HCT116 (cell line): ENCODE results near the gene SUGT1. TPM values are rescaled to one million over a fixed set of nuclear protein-coding genes. Genes with fewer than 3 reads are reported as not detected.

Experiments
- ATAC-seq: fragments of 200-7000 bp; cut with Tn5 transposase; 2 replicates; pipeline ENCODE4 v1.9.1; 2020; ENCODE audit warnings: mild to moderate bottlenecking, moderate library complexity
- BruUV-seq: library from RNA; stranded (reverse); fragments of 400-500 nt; replicated peaks from 2 replicates; lab custom pipeline; 2021; lab: Mats Ljungman, UMichigan
- CTCF ChIA-PET: fragments of 300-600 bp; sonication (Branson Sonifier 250); formaldehyde crosslinking; loops from one replicate; lab custom pipeline; 2021; ENCODE audit warnings: antibody characterized with exemption; lab: Charles Lee
- POLR2A ChIA-PET: fragments of 300-600, 350-600 bp; sonication (Branson Sonifier 250); formaldehyde crosslinking; loops from one replicate; lab custom pipeline; 2021; ENCODE audit warnings: antibody characterized with exemption; lab: Charles Lee
- RAD21 ChIA-PET, 2 experiments: fragments of 300-600 bp; sonication (Branson Sonifier 250); formaldehyde crosslinking; loops; one replicate each; lab custom pipeline; 2023; ENCODE audit warnings: low total read pairs in 2 of 2; ENCODE audit not compliant: uncharacterized antibody in 2 of 2, unreplicated experiment in 2 of 2, low non-redundant PET in 1 of 2; lab: Charles Lee
- DNase-seq: peaks from one replicate; pipeline ENCODE4 v3.0.0-alpha.2; 2010; ENCODE audit warnings: low read depth, low spot score
- H2AFZ ChIP-seq: fragments of 200-600 bp; shearing (Covaris generic), sonication (generic); 2 replicates; pipeline ENCODE4 v1.6.1; 2017; ENCODE audit warnings: low read depth, mixed run types, mixed read lengths, antibody characterized with exemption, low read length; ENCODE audit not compliant: poor library complexity, severe bottlenecking
- H3K27ac ChIP-seq: 2 replicates; pipeline ENCODE4 v1.5.1; 2012; ENCODE audit warnings: low read depth, low read length
- H3K27me3 ChIP-seq: fragments of 200-600 bp; sonication (generic); 2 replicates; pipeline ENCODE4 v1.6.1; 2016; ENCODE audit warnings: mixed run types, low read length, mixed read lengths; ENCODE audit not compliant: insufficient read depth
- H3K36me3 ChIP-seq, 2 experiments: fragments of 200-500 bp in 1 of 2; fragments of 200-600 bp in 1 of 2; sonication (Bioruptor generic) in 1 of 2; sonication (generic) in 1 of 2; 2 replicates each; pipeline versions ENCODE4 v1.5.1 to v1.6.1; 2014 to 2016; ENCODE audit warnings: low read length in 2 of 2, inconsistent platforms in 1 of 2, mixed read lengths in 1 of 2, mixed run types in 1 of 2; ENCODE audit not compliant: insufficient read depth in 2 of 2, control insufficient read depth in 1 of 2
- H3K4me1 ChIP-seq, 2 experiments: fragments of 200-600 bp in 1 of 2; sonication (generic) in 1 of 2; 2 replicates each; pipeline versions ENCODE4 v1.5.1 to v1.6.1; 2012 to 2017; ENCODE audit warnings: low read length in 2 of 2, inconsistent platforms in 1 of 2, mild to moderate bottlenecking in 1 of 2, mixed read lengths in 1 of 2, mixed run types in 1 of 2, moderate library complexity in 1 of 2; ENCODE audit not compliant: insufficient read depth in 2 of 2, control insufficient read depth in 1 of 2
- H3K4me2 ChIP-seq: fragments of 200-600 bp; sonication (generic); 2 replicates; pipeline ENCODE4 v1.6.1; 2017; ENCODE audit warnings: mixed run types, low read length, mixed read lengths
- H3K4me3 ChIP-seq, 2 experiments: fragments of 200-600 bp in 1 of 2; sonication (generic) in 1 of 2; replicated peaks in 1 of 2; 2 replicates each; pipeline ENCODE4 v1.5.1; 2011 to 2016; ENCODE audit warnings: low read length in 2 of 2, control low read depth in 1 of 2, low read depth in 1 of 2, mild to moderate bottlenecking in 1 of 2, mixed read lengths in 1 of 2, mixed run types in 1 of 2
- H3K79me2 ChIP-seq: fragments of 200-600 bp; sonication (generic); 2 replicates; pipeline ENCODE4 v1.6.1; 2017; ENCODE audit warnings: mild to moderate bottlenecking, mixed run types, low read length, moderate library complexity, mixed read lengths; ENCODE audit not compliant: insufficient read depth
- H3K9ac ChIP-seq: fragments of 200-600 bp; sonication (generic); 2 replicates; pipeline ENCODE4 v1.6.1; 2016; ENCODE audit warnings: low read length, mixed read lengths
- H3K9me2 ChIP-seq: fragments of 200-600 bp; sonication (generic), shearing (Covaris generic); 2 replicates; pipeline ENCODE4 v1.6.1; 2017; ENCODE audit warnings: mixed run types, mild to moderate bottlenecking, moderate library complexity; ENCODE audit not compliant: insufficient read depth
- H3K9me3 ChIP-seq, 2 experiments: fragments of 200-500 bp in 1 of 2; fragments of 200-600 bp in 1 of 2; sonication (Bioruptor generic) in 1 of 2; sonication (generic) in 1 of 2; 2 replicates each; pipeline ENCODE4 v1.6.1; 2014 to 2017; ENCODE audit warnings: low read length in 2 of 2, mixed read lengths in 2 of 2, inconsistent platforms in 1 of 2, low read depth in 1 of 2, mild to moderate bottlenecking in 1 of 2, mixed run types in 1 of 2, moderate library complexity in 1 of 2; ENCODE audit not compliant: control insufficient read depth in 1 of 2, insufficient read depth in 1 of 2
- H4K20me1 ChIP-seq: fragments of 200-600 bp; sonication (generic), shearing (Covaris generic); 2 replicates; pipeline ENCODE4 v1.6.1; 2017; ENCODE audit warnings: mixed run types, mild to moderate bottlenecking, moderate library complexity; ENCODE audit not compliant: insufficient read depth
- ELF1 ChIP-seq: IDR thresholded peaks from 2 replicates; pipeline ENCODE4 v1.6.1; 2012; ENCODE audit warnings: low read depth, borderline replicate concordance
- EZH2 ChIP-seq: fragments of 200-600 bp; sonication (generic); IDR thresholded peaks from 2 replicates; pipeline ENCODE4 v1.6.1; 2017; ENCODE audit warnings: antibody characterized with exemption, mixed run types
- EZH2phosphoT487 ChIP-seq: fragments of 200-600 bp; IDR thresholded peaks from 2 replicates; pipeline ENCODE4 v1.6.1; 2018; ENCODE audit warnings: antibody characterized with exemption, borderline replicate concordance
- JUND ChIP-seq: IDR thresholded peaks from 2 replicates; pipeline ENCODE4 v1.6.1; 2012
- MAX ChIP-seq: IDR thresholded peaks from 2 replicates; pipeline ENCODE4 v1.6.1; 2012
- YY1 ChIP-seq: IDR thresholded peaks from 2 replicates; pipeline ENCODE4 v1.6.1; 2011; ENCODE audit warnings: low read length, low read depth, moderate library complexity, mild to moderate bottlenecking; ENCODE audit not compliant: insufficient replicate concordance; ENCODE audit errors: extremely low read depth
- intact Hi-C: fragments of 100-400 bp; cut with micrococcal nuclease; formaldehyde crosslinking; loops from 2 replicates; pipeline ENCODE4 v1.10.0; 2022
- total RNA-seq: library from RNA; stranded (reverse); gene quantifications from one replicate; pipeline ENCODE4 v1.2.1, GENCODE V29; 2021; ENCODE audit not compliant: unreplicated experiment
- TF ChIP-seq, protein P1 (sequence below): IDR thresholded peaks from 2 replicates; pipeline ENCODE4 v1.6.1; 2012
- TF ChIP-seq, protein P2 (sequence below): IDR thresholded peaks from 2 replicates; pipeline ENCODE4 v1.6.1; 2012; ENCODE audit warnings: low read depth

Gene SUGT1
- total RNA-seq, 1 experiment from 2014 or later, result 75.6 TPM

- Histone ChIP-seq H3K9me2 (no peaks in the 10 kb centered on the region), H3K36me3 (no peaks in the 10 kb centered on the region), H2AFZ (no peak overlapping the region), H3K4me2 (no peak overlapping the region), H3K9ac (no peak overlapping the region), H3K4me3 (no peak overlapping the region), H3K9me3 (no peaks in the 10 kb centered on the region), H3K4me1 (no peaks in the 10 kb centered on the region), H4K20me1 (no peaks in the 10 kb centered on the region), H3K27ac (no peak overlapping the region), H3K27me3 (no peaks in the 10 kb centered on the region; the same call in 1 of the 2 replicates), H3K79me2 (no peaks in the 10 kb centered on the region)
- ATAC-seq, result no peak
- BruUV-seq, result no TSS peak
- DNase-seq, result no peak
- POLR2A ChIA-PET, result no interaction called here
- intact Hi-C loops, result no loop called here
- CTCF ChIA-PET, result no interaction called here
- RAD21 ChIA-PET, result no interaction called here
- TF ChIP-seq EZH2phosphoT487, result no peak
- no peak for TF ChIP-seq YY1
- no peak for TF ChIP-seq EZH2
- TF ChIP-seq, protein P1, sequence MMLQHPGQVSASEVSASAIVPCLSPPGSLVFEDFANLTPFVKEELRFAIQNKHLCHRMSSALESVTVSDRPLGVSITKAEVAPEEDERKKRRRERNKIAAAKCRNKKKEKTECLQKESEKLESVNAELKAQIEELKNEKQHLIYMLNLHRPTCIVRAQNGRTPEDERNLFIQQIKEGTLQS, result no peak
- TF ChIP-seq, protein P2, sequence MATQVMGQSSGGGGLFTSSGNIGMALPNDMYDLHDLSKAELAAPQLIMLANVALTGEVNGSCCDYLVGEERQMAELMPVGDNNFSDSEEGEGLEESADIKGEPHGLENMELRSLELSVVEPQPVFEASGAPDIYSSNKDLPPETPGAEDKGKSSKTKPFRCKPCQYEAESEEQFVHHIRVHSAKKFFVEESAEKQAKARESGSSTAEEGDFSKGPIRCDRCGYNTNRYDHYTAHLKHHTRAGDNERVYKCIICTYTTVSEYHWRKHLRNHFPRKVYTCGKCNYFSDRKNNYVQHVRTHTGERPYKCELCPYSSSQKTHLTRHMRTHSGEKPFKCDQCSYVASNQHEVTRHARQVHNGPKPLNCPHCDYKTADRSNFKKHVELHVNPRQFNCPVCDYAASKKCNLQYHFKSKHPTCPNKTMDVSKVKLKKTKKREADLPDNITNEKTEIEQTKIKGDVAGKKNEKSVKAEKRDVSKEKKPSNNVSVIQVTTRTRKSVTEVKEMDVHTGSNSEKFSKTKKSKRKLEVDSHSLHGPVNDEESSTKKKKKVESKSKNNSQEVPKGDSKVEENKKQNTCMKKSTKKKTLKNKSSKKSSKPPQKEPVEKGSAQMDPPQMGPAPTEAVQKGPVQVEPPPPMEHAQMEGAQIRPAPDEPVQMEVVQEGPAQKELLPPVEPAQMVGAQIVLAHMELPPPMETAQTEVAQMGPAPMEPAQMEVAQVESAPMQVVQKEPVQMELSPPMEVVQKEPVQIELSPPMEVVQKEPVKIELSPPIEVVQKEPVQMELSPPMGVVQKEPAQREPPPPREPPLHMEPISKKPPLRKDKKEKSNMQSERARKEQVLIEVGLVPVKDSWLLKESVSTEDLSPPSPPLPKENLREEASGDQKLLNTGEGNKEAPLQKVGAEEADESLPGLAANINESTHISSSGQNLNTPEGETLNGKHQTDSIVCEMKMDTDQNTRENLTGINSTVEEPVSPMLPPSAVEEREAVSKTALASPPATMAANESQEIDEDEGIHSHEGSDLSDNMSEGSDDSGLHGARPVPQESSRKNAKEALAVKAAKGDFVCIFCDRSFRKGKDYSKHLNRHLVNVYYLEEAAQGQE, result no peak
- TF ChIP-seq MAX, result no peak
- TF ChIP-seq JUND, result no peak
- TF ChIP-seq ELF1, result no peak
Measured at GRCh38 chr13:52738719-52739467, 86.3 kb downstream of the SUGT1 start.
